ENCODE measurements around the gene TCAP.

Gene TCAP

DNA sequence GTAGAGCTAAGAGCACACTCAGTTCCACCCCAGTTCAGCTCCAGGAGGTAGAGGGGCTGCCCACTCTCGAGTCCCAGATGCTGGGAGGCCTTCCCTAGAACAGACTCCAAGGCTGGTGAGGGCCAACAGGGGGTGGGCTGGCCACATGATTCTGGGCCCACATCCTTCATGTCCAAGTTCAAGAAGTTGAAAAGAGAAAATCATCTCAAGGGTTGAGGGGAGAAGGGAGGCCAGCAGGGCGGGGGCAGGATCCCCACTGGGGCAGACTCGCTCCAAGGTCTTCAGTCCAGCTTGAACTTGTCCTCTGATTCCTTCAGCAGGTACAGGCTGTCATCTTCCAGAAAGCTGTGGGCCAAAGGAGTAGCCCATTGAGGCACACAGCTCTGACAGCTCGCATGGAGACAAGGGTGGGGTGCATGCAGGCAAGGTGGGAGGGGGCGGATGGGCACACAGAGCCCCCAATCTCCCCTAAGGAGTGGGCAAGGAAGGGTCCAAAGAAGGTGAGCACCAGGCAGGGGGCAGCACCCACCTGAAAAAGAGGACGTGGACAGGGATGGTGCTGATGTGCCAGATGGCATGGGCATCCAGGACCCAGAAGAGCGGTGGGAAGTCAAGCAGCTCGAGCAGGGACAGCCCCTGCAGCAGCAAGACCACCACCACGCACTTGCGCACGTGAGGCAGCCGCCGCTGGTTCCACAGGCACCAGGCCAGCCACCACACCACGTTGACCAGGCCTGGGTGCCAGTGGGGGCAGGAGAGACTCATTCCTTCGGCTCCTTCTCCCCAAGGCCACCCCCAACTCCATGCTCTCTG is 7.6 kb downstream of the TCAP start:
- H3K27ac ChIP-seq = no peak overlapping the region
- no peak overlapping the region for H3K4me3 ChIP-seq (ENCODE audit: low read depth in 1 of 2, low read length in 1 of 2)
- no peaks in the 10 kb centered on the region for H3K36me3 ChIP-seq
- H3K9me3 ChIP-seq = no peaks in the 10 kb centered on the region
- H3K4me1 ChIP-seq (ENCODE audit: control insufficient read depth in 1 of 2, insufficient read depth in 1 of 2, low read depth in 1 of 2, low read length in 1 of 2) = peaks cover 6 to 8% of the 10 kb centered on the region in 2 experiments
- TF ChIP-seq, protein P1, sequence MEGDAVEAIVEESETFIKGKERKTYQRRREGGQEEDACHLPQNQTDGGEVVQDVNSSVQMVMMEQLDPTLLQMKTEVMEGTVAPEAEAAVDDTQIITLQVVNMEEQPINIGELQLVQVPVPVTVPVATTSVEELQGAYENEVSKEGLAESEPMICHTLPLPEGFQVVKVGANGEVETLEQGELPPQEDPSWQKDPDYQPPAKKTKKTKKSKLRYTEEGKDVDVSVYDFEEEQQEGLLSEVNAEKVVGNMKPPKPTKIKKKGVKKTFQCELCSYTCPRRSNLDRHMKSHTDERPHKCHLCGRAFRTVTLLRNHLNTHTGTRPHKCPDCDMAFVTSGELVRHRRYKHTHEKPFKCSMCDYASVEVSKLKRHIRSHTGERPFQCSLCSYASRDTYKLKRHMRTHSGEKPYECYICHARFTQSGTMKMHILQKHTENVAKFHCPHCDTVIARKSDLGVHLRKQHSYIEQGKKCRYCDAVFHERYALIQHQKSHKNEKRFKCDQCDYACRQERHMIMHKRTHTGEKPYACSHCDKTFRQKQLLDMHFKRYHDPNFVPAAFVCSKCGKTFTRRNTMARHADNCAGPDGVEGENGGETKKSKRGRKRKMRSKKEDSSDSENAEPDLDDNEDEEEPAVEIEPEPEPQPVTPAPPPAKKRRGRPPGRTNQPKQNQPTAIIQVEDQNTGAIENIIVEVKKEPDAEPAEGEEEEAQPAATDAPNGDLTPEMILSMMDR (IDR thresholded peaks at IDR 0.05) = no peak
- H3K27me3 ChIP-seq = peaks cover 56% of the 10 kb centered on the region

DNA sequence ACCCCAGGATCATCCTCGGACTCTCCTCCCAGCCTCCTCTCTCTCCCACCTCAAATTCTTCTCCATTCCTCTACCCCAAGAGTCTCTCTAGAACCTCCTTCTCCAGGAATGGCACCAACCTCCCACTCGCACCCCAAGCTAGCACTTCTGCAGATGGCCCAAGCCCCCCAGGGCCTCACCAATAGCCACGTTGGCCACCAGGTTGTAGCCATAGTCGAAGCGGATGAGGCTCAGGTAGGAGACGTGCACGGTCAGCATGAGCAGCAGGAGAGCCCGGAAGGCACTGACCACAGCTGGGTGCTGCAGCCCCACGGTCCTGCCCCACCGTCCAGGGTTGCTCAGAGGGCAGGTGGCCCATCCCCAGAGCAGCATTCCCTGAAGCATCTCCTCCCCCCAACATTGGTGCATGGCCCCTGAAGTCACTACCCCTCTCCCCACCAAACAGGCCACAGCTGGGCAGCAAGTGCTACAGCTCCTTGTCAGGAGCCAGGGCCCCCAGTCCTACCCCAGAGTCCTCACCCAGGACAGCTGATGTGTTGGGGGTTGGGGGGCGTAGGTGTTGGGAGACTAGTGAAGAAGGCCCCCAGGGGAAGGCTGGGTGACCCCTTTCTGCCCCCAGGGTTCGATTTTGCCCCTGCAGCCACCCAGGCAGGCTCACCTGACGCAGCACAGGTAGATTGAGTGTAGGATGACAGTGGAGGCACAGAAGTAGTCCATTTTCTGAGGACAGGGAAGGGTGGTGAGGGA is 8.4 kb downstream of the TCAP start:
- H3K4me1 ChIP-seq (ENCODE audit: control insufficient read depth in 1 of 2, insufficient read depth in 1 of 2, low read depth in 1 of 2, low read length in 1 of 2) = peaks cover under 1 to 2% of the 10 kb centered on the region in 2 experiments
- no peaks in the 10 kb centered on the region for H3K36me3 ChIP-seq
- no peaks in the 10 kb centered on the region for H3K9me3 ChIP-seq
- TF ChIP-seq, protein P1 (IDR thresholded peaks at IDR 0.05) = no peak
- no peak overlapping the region for H3K27ac ChIP-seq
- H3K27me3 ChIP-seq = peaks cover 48% of the 10 kb centered on the region
- no peak overlapping the region for H3K4me3 ChIP-seq (ENCODE audit: low read depth in 1 of 2, low read length in 1 of 2)

DNA sequence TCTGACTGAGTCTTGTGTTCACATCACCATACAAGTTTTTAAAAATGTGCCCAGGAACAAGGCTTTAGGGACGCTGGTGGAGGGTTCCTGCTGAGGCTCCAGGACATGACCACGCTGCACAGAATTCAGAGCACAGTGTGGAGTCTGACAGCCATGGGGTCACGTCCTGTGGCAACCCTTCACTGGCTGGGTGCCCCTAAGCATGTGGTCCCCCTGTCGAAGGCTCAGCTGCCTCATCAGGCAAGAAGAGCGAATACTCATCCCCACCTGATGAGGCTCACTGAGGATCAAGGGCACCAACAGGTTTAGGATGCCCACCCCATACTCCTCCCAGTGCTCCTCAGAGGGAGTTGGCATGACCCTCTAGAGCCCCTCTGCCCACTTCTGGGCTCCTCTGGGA is 9.0 kb downstream of the TCAP start:
- no peaks in the 10 kb centered on the region for H3K4me1 ChIP-seq (ENCODE audit: control insufficient read depth in 1 of 2, insufficient read depth in 1 of 2, low read depth in 1 of 2, low read length in 1 of 2)
- H3K27ac ChIP-seq = no peak overlapping the region
- no peak overlapping the region for H3K4me3 ChIP-seq (ENCODE audit: low read depth in 1 of 2, low read length in 1 of 2)
- no peaks in the 10 kb centered on the region for H3K9me3 ChIP-seq
- TF ChIP-seq, protein P1 (IDR thresholded peaks at IDR 0.05) = no peak
- H3K27me3 ChIP-seq = peaks cover 41% of the 10 kb centered on the region
- no peaks in the 10 kb centered on the region for H3K36me3 ChIP-seq

DNA sequence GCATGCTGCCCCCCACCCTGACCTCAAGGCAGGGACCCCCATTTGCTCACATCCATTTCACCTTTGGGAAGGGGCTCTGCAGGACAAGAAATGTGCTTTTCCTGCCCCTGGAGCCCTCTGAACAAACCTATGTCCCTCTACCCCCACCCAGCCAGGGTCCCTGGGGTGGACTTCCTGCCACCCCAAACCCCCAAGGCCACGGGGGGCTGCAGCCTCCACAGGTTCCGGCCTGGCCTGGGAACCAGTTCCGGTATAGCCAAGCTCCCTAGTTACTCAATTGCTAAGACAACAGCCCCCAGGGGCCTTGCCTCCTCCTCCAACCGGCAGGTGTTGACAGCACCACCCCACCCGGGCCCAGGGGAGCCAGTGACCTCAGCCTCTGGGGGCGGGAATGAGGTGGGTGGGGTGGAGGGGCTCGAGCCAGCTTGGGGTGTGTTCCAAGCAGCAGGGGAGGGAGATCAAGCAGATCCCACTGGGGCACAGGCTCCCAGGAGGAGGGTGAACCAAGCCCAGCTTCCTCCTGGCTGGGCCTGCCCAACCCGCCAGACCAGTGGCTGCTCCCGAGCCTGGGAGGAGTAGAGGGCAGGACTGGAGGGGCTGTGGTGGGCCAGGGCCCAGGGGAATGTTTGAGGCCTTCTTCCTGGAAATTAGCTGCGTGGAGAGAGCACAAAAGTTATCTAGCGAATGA is 9.7 kb downstream of the TCAP start:
- TF ChIP-seq, protein P1 (IDR thresholded peaks at IDR 0.05) = no peak
- H3K4me3 ChIP-seq (ENCODE audit: low read depth in 1 of 2, low read length in 1 of 2) = no peak overlapping the region
- no peaks in the 10 kb centered on the region for H3K36me3 ChIP-seq
- no peaks in the 10 kb centered on the region for H3K9me3 ChIP-seq
- H3K27me3 ChIP-seq = peaks cover 35% of the 10 kb centered on the region
- no peak overlapping the region for H3K27ac ChIP-seq
- no peaks in the 10 kb centered on the region for H3K4me1 ChIP-seq (ENCODE audit: control insufficient read depth in 1 of 2, insufficient read depth in 1 of 2, low read depth in 1 of 2, low read length in 1 of 2)

DNA sequence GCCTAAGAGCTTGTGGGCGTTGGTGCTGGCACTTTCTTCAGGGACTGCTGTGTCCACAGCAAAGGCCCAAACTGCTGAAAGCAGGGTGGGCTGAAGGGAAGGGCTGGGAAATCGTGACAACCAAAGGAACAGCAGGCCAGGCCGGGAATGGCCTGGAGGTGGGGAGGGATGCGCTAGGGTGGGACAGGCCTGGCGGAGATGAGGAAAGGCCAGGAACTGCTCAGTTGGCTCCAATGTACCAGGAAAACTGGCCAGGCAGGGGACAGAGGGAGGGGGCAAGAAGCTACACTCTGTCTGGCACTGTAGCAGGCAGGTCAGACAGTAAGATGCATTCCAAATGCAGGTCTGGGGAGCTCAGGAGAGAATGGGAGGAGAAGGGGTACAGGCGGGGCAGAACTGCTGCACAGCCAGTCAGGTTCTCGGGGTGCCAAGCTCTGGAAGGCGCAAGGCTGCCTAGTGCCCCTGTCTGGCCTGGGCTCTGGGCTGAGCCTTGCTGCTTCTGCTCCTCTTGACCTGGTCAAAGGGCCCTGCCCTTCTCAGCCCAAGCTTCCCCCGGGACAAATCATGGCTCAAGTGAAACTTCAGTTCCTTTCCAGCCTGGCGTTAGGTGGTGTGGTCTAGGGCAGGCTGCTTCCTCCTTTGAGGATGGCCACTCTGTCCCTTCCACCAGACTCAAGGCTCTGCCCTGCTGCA is 10.4 kb downstream of the TCAP start:
- Histone ChIP-seq H3K27me3 (peaks cover 28% of the 10 kb centered on the region), H3K36me3 (no peaks in the 10 kb centered on the region), H3K9me3 (no peaks in the 10 kb centered on the region), H3K4me1 (ENCODE audit: control insufficient read depth in 1 of 2, insufficient read depth in 1 of 2, low read depth in 1 of 2, low read length in 1 of 2) (no peaks in the 10 kb centered on the region), H3K4me3 (ENCODE audit: low read depth in 1 of 2, low read length in 1 of 2) (no peak overlapping the region), H3K27ac (no peak overlapping the region)
- TF ChIP-seq, protein P1 (IDR thresholded peaks at IDR 0.05) = no peak
